Measurements from ENCODE around the gene MMP8. TPM values are rescaled to one million over a fixed set of nuclear protein-coding genes. Genes with fewer than 3 reads are reported as not detected.

Gene MMP8
- total RNA-seq, 1 experiment from 2014 or later: not detected

DNA sequence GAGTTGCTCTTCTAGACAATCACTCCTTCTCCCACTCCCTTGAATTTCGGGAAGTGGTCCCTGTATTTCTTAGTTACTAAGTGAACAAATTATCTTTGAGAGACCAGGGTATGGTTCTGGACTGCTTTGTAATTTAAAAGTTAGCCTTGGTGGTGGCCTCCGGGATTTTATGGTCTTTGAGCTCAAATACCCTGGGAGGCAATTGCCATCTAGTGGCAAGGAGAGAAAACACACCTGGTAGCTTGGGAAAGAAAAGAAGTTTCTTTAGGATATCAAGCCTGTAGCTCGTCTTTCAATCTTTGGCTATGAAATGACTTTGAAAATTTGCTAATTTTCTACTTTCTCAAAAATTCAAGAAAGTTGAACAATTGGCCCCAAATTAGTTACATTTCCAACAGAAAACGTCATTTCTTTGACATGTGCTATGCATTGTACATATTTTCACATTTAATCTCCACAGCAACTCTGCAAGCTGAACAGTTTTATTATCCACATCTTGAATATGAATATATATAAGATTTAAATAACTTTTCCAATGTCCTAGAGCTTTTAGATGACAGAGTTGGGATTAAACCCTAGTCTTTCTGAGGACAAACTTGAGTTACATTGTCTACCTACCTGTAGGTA lies 58.3 kb downstream of the MMP8 start (continued):
- TF ChIP-seq, protein P1, sequence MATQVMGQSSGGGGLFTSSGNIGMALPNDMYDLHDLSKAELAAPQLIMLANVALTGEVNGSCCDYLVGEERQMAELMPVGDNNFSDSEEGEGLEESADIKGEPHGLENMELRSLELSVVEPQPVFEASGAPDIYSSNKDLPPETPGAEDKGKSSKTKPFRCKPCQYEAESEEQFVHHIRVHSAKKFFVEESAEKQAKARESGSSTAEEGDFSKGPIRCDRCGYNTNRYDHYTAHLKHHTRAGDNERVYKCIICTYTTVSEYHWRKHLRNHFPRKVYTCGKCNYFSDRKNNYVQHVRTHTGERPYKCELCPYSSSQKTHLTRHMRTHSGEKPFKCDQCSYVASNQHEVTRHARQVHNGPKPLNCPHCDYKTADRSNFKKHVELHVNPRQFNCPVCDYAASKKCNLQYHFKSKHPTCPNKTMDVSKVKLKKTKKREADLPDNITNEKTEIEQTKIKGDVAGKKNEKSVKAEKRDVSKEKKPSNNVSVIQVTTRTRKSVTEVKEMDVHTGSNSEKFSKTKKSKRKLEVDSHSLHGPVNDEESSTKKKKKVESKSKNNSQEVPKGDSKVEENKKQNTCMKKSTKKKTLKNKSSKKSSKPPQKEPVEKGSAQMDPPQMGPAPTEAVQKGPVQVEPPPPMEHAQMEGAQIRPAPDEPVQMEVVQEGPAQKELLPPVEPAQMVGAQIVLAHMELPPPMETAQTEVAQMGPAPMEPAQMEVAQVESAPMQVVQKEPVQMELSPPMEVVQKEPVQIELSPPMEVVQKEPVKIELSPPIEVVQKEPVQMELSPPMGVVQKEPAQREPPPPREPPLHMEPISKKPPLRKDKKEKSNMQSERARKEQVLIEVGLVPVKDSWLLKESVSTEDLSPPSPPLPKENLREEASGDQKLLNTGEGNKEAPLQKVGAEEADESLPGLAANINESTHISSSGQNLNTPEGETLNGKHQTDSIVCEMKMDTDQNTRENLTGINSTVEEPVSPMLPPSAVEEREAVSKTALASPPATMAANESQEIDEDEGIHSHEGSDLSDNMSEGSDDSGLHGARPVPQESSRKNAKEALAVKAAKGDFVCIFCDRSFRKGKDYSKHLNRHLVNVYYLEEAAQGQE (IDR thresholded peaks at IDR 0.05; ENCODE audit: low read depth): no peak

DNA sequence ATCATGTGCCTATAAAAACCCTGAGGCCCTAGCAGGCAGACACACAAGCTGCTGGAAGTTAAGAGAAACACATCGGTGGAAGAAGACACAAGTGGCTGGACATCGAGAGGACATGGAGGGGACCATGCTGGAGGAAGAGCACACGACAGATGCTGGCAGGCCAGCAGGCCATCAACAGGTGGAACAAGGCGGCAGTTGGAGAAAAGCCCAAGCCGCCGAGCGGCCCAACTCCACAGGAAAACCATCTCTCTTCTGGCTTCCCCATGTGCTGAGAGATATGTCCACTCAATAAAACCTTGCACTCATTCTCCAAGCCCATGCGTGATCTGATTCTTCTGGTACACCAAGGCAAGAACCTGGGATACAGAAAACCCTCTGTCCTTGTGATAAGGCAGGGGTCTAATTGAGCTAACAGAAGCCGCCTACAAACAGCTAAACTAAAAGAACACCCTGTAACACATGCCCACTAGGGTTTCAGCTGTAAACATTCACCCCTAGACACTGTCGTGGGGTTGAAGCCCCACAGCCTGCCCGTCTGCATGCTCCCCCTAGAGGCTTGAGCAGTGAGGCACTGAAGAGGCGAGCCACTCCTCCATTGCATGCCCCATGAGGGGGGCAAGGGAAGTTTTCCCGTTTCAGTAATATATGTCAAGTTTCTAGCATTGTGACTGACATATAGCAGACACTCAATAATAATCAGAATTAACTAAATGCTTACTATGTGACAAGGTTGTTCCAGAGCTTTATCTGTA lies 60.6 kb downstream of the MMP8 start:
- no peak overlapping the region for H3K27ac ChIP-seq (ENCODE audit: low read depth, low read length)
- H3K27me3 ChIP-seq (ENCODE audit: insufficient read depth, low read length): no peaks in the 10 kb centered on the region
- DNase-seq (ENCODE audit: low read depth, low spot score) (peak; percentile 13), ATAC-seq (peak; percentile 96)
- CTCF ChIA-PET: interaction anchor here (1.7 kb wide), 1 partner anchor 51 kb away, joined by 4 read pairs; no protein-coding TSS in a partner anchor
- no peak overlapping the region for H3K4me3 ChIP-seq (replicated peaks in 1 of 2; ENCODE audit: low read depth in 1 of 2, low read length in 2 of 2)
- RAD21 ChIA-PET (ENCODE audit: low non-redundant PET in 1 of 2, low total read pairs in 2 of 2, uncharacterized antibody in 2 of 2, unreplicated experiment in 2 of 2): no interaction called here
- H3K9me3 ChIP-seq (ENCODE audit: control insufficient read depth in 1 of 2, insufficient read depth in 1 of 2, low read depth in 1 of 2, low read length in 2 of 2): no peaks in the 10 kb centered on the region
- no peaks in the 10 kb centered on the region for H3K79me2 ChIP-seq (ENCODE audit: insufficient read depth, low read length)
- H3K9me2 ChIP-seq (ENCODE audit: insufficient read depth): no peaks in the 10 kb centered on the region
- BruUV-seq (replicated peaks): no TSS peak
- POLR2A ChIA-PET: no interaction called here
- no peak overlapping the region for H3K9ac ChIP-seq (ENCODE audit: low read length)
- no peaks in the 10 kb centered on the region for H3K36me3 ChIP-seq (ENCODE audit: control insufficient read depth in 1 of 2, insufficient read depth in 2 of 2, low read length in 2 of 2)
- TF ChIP-seq CTCF (IDR thresholded peaks at IDR 0.05 in 2 of 3, conservative IDR thresholded peaks at IDR 0.05 in 1 of 3; ENCODE audit: borderline replicate concordance in 1 of 3, insufficient read depth in 1 of 3, low read depth in 2 of 3, low read length in 2 of 3) (peak; percentile 47 to 81 (median 74); a peak in 5 of 6 replicates), EZH2 (IDR thresholded peaks at IDR 0.05) (no peak), RAD21 (IDR thresholded peaks at IDR 0.05; ENCODE audit: low read depth) (peak; percentile 48), CBX3 (IDR thresholded peaks at IDR 0.05; ENCODE audit: low read depth) (0 out of 2 replicates have a peak, but pooled peaks have one; percentile 47)
- no peaks in the 10 kb centered on the region for H4K20me1 ChIP-seq (ENCODE audit: insufficient read depth)
- intact Hi-C loops (cut with micrococcal nuclease): no loop called here
- H2AFZ ChIP-seq (ENCODE audit: low read depth, low read length, poor library complexity, severe bottlenecking): peak overlapping the region; percentile 7
- peaks cover 0 to 12% of the 10 kb centered on the region in 2 experiments; a peak in 1 of 4 replicates for H3K4me1 ChIP-seq (ENCODE audit: control insufficient read depth in 1 of 2, insufficient read depth in 2 of 2, low read length in 2 of 2)
- H3K4me2 ChIP-seq (ENCODE audit: low read length): no peak overlapping the region

All from HCT116 (cell line).